Keratinocyte (primary cell): Measurements from ENCODE around the gene CELSR1. TPM values are rescaled to one million over a fixed set of nuclear protein-coding genes. Genes with fewer than 3 reads are reported as not detected.

Experiments
- DNase-seq: peaks from one replicate; pipeline ENCODE4 v3.0.0-alpha.2; 2011; ENCODE audit warnings: low read depth, missing footprints, low spot score
- FAIRE-seq: peaks from 2 replicates; lab custom pipeline; 2011; peaks lifted over from hg19 to GRCh38; lab: Jason Lieb, UNC
- H2AFZ ChIP-seq: 2 replicates; pipeline ENCODE4 v1.6.0; 2012; ENCODE audit warnings: low read length, control low read depth, inconsistent platforms; ENCODE audit not compliant: control insufficient read depth
- H3K27ac ChIP-seq: 2 replicates; pipeline ENCODE4 v1.5.1; 2011; ENCODE audit warnings: low read length; ENCODE audit not compliant: control insufficient read depth, insufficient read depth
- H3K27me3 ChIP-seq: 3 replicates; pipeline ENCODE4 v1.6.0; 2011; ENCODE audit warnings: low read length; ENCODE audit not compliant: control insufficient read depth, insufficient read depth; ENCODE audit errors: extremely low read depth
- H3K36me3 ChIP-seq, 2 experiments: 2 replicates in 1 of 2; 3 replicates in 1 of 2; pipeline ENCODE4 v1.5.1; 2011; ENCODE audit warnings: low read length in 2 of 2, mild to moderate bottlenecking in 1 of 2; ENCODE audit not compliant: control insufficient read depth in 2 of 2, insufficient read depth in 2 of 2; ENCODE audit errors: extremely low read depth in 1 of 2
- H3K4me1 ChIP-seq: 3 replicates; pipeline ENCODE4 v1.5.1; 2011; ENCODE audit warnings: low read length; ENCODE audit not compliant: control insufficient read depth, insufficient read depth; ENCODE audit errors: extremely low read depth
- H3K4me2 ChIP-seq: 3 replicates; pipeline ENCODE4 v1.6.0; 2011; ENCODE audit warnings: low read depth, low read length; ENCODE audit not compliant: control insufficient read depth, insufficient read depth; ENCODE audit errors: extremely low read depth
- H3K4me3 ChIP-seq, 3 experiments: fragments of 200-600 bp in 1 of 3; sonication (generic) in 1 of 3; 2 replicates in 2 of 3; 3 replicates in 1 of 3; pipeline ENCODE4 v1.5.1; 2011 to 2016; ENCODE audit warnings: low read length in 3 of 3, mild to moderate bottlenecking in 3 of 3, control low read depth in 2 of 3, inconsistent platforms in 1 of 3, low read depth in 1 of 3, mixed read lengths in 1 of 3, mixed run types in 1 of 3, moderate library complexity in 1 of 3; ENCODE audit not compliant: control insufficient read depth in 2 of 3, insufficient read depth in 2 of 3; ENCODE audit errors: extremely low read depth in 1 of 3
- H3K79me2 ChIP-seq: 2 replicates; pipeline ENCODE4 v1.6.0; 2012; ENCODE audit warnings: low read length; ENCODE audit not compliant: control insufficient read depth, insufficient read depth
- H3K9ac ChIP-seq: 3 replicates; pipeline ENCODE4 v1.6.0; 2011; ENCODE audit warnings: low read length; ENCODE audit not compliant: control insufficient read depth, insufficient read depth; ENCODE audit errors: extremely low read depth
- H3K9me1 ChIP-seq: 3 replicates; pipeline ENCODE4 v1.6.0; 2011; ENCODE audit warnings: low read length; ENCODE audit not compliant: control insufficient read depth, insufficient read depth; ENCODE audit errors: extremely low read depth
- H3K9me3 ChIP-seq: 2 replicates; pipeline ENCODE4 v1.5.1; 2012; ENCODE audit warnings: low read depth, low read length; ENCODE audit not compliant: control insufficient read depth
- H4K20me1 ChIP-seq: 3 replicates; pipeline ENCODE4 v1.6.0; 2011; ENCODE audit warnings: low read length; ENCODE audit not compliant: control insufficient read depth, insufficient read depth; ENCODE audit errors: extremely low read depth
- CTCF ChIP-seq, 3 experiments: IDR thresholded peaks in 1 of 3; conservative IDR thresholded peaks in 1 of 3; optimal IDR thresholded peaks in 1 of 3; 2 replicates in 2 of 3; 3 replicates in 1 of 3; pipeline versions ENCODE3 to v1.5.1; 2011; ENCODE audit warnings: low read length in 3 of 3, mild to moderate bottlenecking in 3 of 3, moderate library complexity in 2 of 3, control low read depth in 1 of 3, inconsistent platforms in 1 of 3; ENCODE audit not compliant: insufficient read depth in 2 of 3; ENCODE audit errors: extremely low read depth in 1 of 3
- EZH2 ChIP-seq: IDR thresholded peaks from one replicate; pipeline ENCODE4 v1.6.1; 2012; ENCODE audit warnings: inconsistent platforms, mild to moderate bottlenecking, low read length, moderate library complexity
- dilution Hi-C: fragments of 300-500 bp; cut with MboI; formaldehyde crosslinking; loops from one replicate; pipeline ENCODE4 v1.7.0; 2020; ENCODE audit warnings: low sequenced_read_pairs; ENCODE audit not compliant: extremely low pct_ligation_motif_present
- polyA plus RNA-seq, 5 experiments: library from polyadenylated mRNA; depleted of rRNA in 3 of 5; stranded (reverse) in 3 of 5; stranded (forward) in 1 of 5; unstranded in 1 of 5; fragments of >200 nt; gene quantifications; 1 replicate in 1 of 5; 2 replicates in 3 of 5; 3 replicates in 1 of 5; pipeline versions ENCODE4 v1.2.1 to v1.2.3, GENCODE V29; 2011 to 2012; ENCODE audit warnings: missing spikeins in 2 of 5, low read depth in 1 of 5, low replicate concordance in 1 of 5

The CELSR1 gene
- polyA plus RNA-seq, 1 donor (not counting 4 experiments of a cell fraction or from before 2014, with no cell fraction given): 16.1 TPM

- Histone ChIP-seq H3K36me3 (peaks cover 9 to 19% of the 10 kb centered on the region in 2 experiments), H3K4me3 (no peak overlapping the region), H3K4me2 (no peak overlapping the region), H3K9me3 (peaks cover 8% of the 10 kb centered on the region), H3K27me3 (no peaks in the 10 kb centered on the region), H2AFZ (no peak overlapping the region), H3K9ac (no peak overlapping the region), H3K27ac (no peak overlapping the region), H3K79me2 (no peaks in the 10 kb centered on the region), H4K20me1 (no peaks in the 10 kb centered on the region), H3K9me1 (no peaks in the 10 kb centered on the region), H3K4me1 (peaks cover 3% of the 10 kb centered on the region)
- TF ChIP-seq EZH2 (no peak), CTCF (optimal IDR thresholded peaks at IDR 0.05 in 1 of 3, IDR thresholded peaks at IDR 0.05 in 1 of 3, conservative IDR thresholded peaks at IDR 0.05 in 1 of 3; ENCODE audit: extremely low read depth in 1 of 3, insufficient read depth in 2 of 3, low read length in 3 of 3) (no peak)
- dilution Hi-C loops: no loop called here
- no peak for DNase-seq
- no peak for FAIRE-seq
These were observed 164.3 kb downstream of the CELSR1 start for GRCh38 chr22:46373159-46373558.

- Histone ChIP-seq H3K4me2 (no peak overlapping the region), H3K27me3 (no peaks in the 10 kb centered on the region), H4K20me1 (peaks cover 4% of the 10 kb centered on the region), H3K9me1 (no peaks in the 10 kb centered on the region), H2AFZ (no peak overlapping the region), H3K4me3 (no peak overlapping the region), H3K9me3 (peaks cover 8% of the 10 kb centered on the region), H3K4me1 (peaks cover 7% of the 10 kb centered on the region), H3K27ac (no peak overlapping the region), H3K79me2 (no peaks in the 10 kb centered on the region), H3K36me3 (peaks cover 9 to 19% of the 10 kb centered on the region in 2 experiments), H3K9ac (no peak overlapping the region)
- DNase-seq (no peak), FAIRE-seq (no peak)
- TF ChIP-seq CTCF (optimal IDR thresholded peaks at IDR 0.05 in 1 of 3, IDR thresholded peaks at IDR 0.05 in 1 of 3, conservative IDR thresholded peaks at IDR 0.05 in 1 of 3; ENCODE audit: extremely low read depth in 1 of 3, insufficient read depth in 2 of 3, low read length in 3 of 3): no peak
- TF ChIP-seq EZH2: no peak
- dilution Hi-C loops: no loop called here
These were observed 164.7 kb downstream of the CELSR1 start for GRCh38 chr22:46372686-46373085.
